ENCODE measurements around the gene PXK.

- TF ChIP-seq, protein P1, sequence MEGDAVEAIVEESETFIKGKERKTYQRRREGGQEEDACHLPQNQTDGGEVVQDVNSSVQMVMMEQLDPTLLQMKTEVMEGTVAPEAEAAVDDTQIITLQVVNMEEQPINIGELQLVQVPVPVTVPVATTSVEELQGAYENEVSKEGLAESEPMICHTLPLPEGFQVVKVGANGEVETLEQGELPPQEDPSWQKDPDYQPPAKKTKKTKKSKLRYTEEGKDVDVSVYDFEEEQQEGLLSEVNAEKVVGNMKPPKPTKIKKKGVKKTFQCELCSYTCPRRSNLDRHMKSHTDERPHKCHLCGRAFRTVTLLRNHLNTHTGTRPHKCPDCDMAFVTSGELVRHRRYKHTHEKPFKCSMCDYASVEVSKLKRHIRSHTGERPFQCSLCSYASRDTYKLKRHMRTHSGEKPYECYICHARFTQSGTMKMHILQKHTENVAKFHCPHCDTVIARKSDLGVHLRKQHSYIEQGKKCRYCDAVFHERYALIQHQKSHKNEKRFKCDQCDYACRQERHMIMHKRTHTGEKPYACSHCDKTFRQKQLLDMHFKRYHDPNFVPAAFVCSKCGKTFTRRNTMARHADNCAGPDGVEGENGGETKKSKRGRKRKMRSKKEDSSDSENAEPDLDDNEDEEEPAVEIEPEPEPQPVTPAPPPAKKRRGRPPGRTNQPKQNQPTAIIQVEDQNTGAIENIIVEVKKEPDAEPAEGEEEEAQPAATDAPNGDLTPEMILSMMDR (IDR thresholded peaks at IDR 0.05): no peak
- TF ChIP-seq POLR2A (IDR thresholded peaks at IDR 0.05; ENCODE audit: low read depth): no peak
- TF ChIP-seq POLR2AphosphoS5 (IDR thresholded peaks at IDR 0.05): no peak
Observed at GRCh38 chr3:58474348-58474911, 141.7 kb downstream of the PXK start.
